NCI-H69 (cell line): ENCODE results near the gene C1orf159.
A peak's percentile ranks its signal among the peaks of the same experiment; 100 is the strongest.
"Not testable (repeated sequence)": the region's sequence is repeated elsewhere in the genome, so short reads cannot be mapped to it uniquely, and the experiment has no call there.

Experiments
- DNase-seq: peaks from one replicate; lab custom pipeline; 2025; lab: John Stamatoyannopoulos, UW

C1orf159 gene

GRCh38 chr1:1081311-1082238 is 34.3 kb downstream of the C1orf159 start:
- DNase-seq: no peak

GRCh38 chr1:1080951-1081310 is 35.0 kb downstream of the C1orf159 start:
- DNase-seq: no peak

- DNase-seq: peak; percentile 61
These were observed 35.6 kb downstream of the C1orf159 start for GRCh38 chr1:1080122-1080757.

GRCh38 chr1:1079408-1080121 is 36.3 kb downstream of the C1orf159 start:
- DNase-seq: peak; percentile 65

- DNase-seq: not testable (repeated sequence)
These were observed 38.5 kb downstream of the C1orf159 start for GRCh38 chr1:1077396-1077795.

GRCh38 chr1:1075148-1075935 is 40.5 kb downstream of the C1orf159 start:
- no peak for DNase-seq

- peak; percentile 13 for DNase-seq
These were observed 41.2 kb downstream of the C1orf159 start for GRCh38 chr1:1074631-1075147.

- peak; percentile 63 for DNase-seq
These were observed 41.9 kb downstream of the C1orf159 start, which contains the start of gene RNF223 for GRCh38 chr1:1073743-1074587. TSS of gene RNF223 (minus strand) at chr1:1074306. CDS start at chr1:1072566, 1,740 bp downstream.

- no peak for DNase-seq
These were observed 42.8 kb downstream of the C1orf159 start for GRCh38 chr1:1072849-1073742.

GRCh38 chr1:1072299-1072848 is 43.5 kb downstream of the C1orf159 start:
- no peak for DNase-seq

- no peak for DNase-seq
These were observed 44.2 kb downstream of the C1orf159 start for GRCh38 chr1:1071486-1072298.

GRCh38 chr1:1069711-1070676 is 45.9 kb downstream of the C1orf159 start:
- DNase-seq: no peak

GRCh38 chr1:1069056-1069710 is 46.7 kb downstream of the C1orf159 start:
- peak; percentile 80 for DNase-seq

GRCh38 chr1:1068517-1069055 is 47.3 kb downstream of the C1orf159 start:
- peak; percentile 71 for DNase-seq

GRCh38 chr1:1067860-1068516 is 47.9 kb downstream of the C1orf159 start:
- DNase-seq: no peak
